ENCODE data around the gene RNPC3. TPM values are rescaled to one million over a fixed set of nuclear protein-coding genes. Genes with fewer than 3 reads are reported as not detected.
"Not testable (repeated sequence)": the region's sequence is repeated elsewhere in the genome, so short reads cannot be mapped to it uniquely, and the experiment has no call there.

Gene RNPC3
- total and polyA plus RNA-seq, 2 donors = 11.2 to 17.2 TPM

DNA sequence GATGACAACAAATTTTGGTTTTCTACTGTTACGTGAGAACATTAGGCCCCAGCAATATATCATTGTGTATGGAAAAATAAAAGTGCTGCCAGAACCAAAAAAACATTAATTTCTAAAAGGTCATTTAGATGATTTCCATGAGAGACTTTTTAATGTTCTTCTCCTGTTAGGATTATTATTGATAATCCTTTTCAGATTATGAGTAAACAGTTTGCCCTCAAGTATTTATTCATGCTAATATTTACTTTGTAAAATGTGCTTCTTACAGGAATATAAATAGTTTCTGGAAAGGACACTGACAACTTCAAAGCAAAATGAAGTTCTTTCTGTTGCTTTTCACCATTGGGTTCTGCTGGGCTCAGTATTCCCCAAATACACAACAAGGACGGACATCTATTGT lies 45.8 kb downstream of the RNPC3 start, which contains the start of gene AMY2B:
AMY2B (plus strand) TSS at position 301 of the 400 bp plus-strand sequence; CDS start at position 315, 14 bp downstream.
- not testable (repeated sequence) for H3K27ac ChIP-seq (ENCODE audit: low read depth in 1 of 2, low read length in 1 of 2); H3K9me3 ChIP-seq (ENCODE audit: control insufficient read depth in 2 of 2, insufficient read depth in 1 of 2, low read length in 1 of 2); H3K4me1 ChIP-seq (ENCODE audit: control insufficient read depth in 2 of 2, insufficient read depth in 2 of 2, low read length in 2 of 2); H3K4me3 ChIP-seq (ENCODE audit: low read length in 2 of 2); H3K27me3 ChIP-seq (ENCODE audit: control insufficient read depth in 2 of 2, insufficient read depth in 1 of 2, low read length in 1 of 2); H3K36me3 ChIP-seq (ENCODE audit: control insufficient read depth in 2 of 2, insufficient read depth in 2 of 2, low read length in 1 of 2); DNase-seq (ENCODE audit: low read depth in 6 of 9, low spot score in 9 of 9)
- WGBS = 100% methylated on average over 2 of the region's 2 CpGs

DNA sequence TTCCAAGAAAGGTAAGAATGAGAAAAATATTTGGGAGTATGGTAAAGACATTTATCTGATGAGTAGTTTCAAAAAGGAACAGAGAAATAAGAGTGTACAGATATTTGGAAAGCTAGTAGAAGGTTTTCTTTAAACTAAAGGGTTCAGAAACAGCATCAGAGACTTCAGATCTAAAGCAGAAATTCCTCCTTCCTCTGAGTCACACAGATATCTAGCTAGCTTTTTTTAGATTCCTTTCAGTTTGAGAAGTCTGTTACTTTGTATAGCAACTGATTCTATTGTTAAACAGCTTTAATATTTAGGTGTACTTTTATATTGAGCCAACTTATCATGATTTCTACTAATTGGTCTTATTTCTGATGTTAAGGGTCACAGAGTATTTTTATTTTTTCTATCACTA lies 50.6 kb downstream of the RNPC3 start:
- no peak for DNase-seq (ENCODE audit: low read depth in 6 of 9, low spot score in 9 of 9)
- Histone ChIP-seq H3K27ac (ENCODE audit: low read depth in 1 of 2, low read length in 1 of 2) (no peak overlapping the region), H3K9me3 (ENCODE audit: control insufficient read depth in 2 of 2, insufficient read depth in 1 of 2, low read length in 1 of 2) (no peaks in the 10 kb centered on the region), H3K27me3 (ENCODE audit: control insufficient read depth in 2 of 2, insufficient read depth in 1 of 2, low read length in 1 of 2) (no peaks in the 10 kb centered on the region), H3K4me3 (ENCODE audit: low read length in 2 of 2) (no peak overlapping the region), H3K4me1 (ENCODE audit: control insufficient read depth in 2 of 2, insufficient read depth in 2 of 2, low read length in 2 of 2) (no peaks in the 10 kb centered on the region), H3K36me3 (ENCODE audit: control insufficient read depth in 2 of 2, insufficient read depth in 2 of 2, low read length in 1 of 2) (no peaks in the 10 kb centered on the region)

DNA sequence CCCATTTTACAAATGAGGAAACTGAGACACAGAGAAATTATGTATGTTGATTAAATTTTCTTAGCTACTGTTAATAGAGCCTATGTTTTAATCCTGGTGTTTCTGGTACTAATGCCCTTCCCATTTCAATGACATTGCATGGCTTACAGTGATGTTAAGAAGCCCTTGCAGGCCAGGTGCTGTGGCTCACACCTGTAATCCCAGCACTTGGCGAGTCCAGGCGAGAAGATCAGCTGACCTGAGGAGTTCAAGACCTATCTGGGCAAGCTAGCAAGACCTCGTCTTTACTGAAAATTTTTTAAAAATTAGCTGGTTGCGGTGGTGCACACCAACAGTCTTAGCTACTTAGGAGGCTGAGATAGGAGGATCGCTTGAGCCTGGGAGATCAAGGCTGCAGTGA lies 51.3 kb downstream of the RNPC3 start:
- H3K27me3 ChIP-seq (ENCODE audit: control insufficient read depth in 2 of 2, insufficient read depth in 1 of 2, low read length in 1 of 2); H3K4me1 ChIP-seq (ENCODE audit: control insufficient read depth in 2 of 2, insufficient read depth in 2 of 2, low read length in 2 of 2); H3K4me3 ChIP-seq (ENCODE audit: low read length in 2 of 2); H3K9me3 ChIP-seq (ENCODE audit: control insufficient read depth in 2 of 2, insufficient read depth in 1 of 2, low read length in 1 of 2); H3K36me3 ChIP-seq (ENCODE audit: control insufficient read depth in 2 of 2, insufficient read depth in 2 of 2, low read length in 1 of 2); DNase-seq (ENCODE audit: low read depth in 6 of 9, low spot score in 9 of 9); H3K27ac ChIP-seq (ENCODE audit: low read depth in 1 of 2, low read length in 1 of 2): not testable (repeated sequence)
- 99% methylated on average over 4 of the region's 5 CpGs for WGBS

DNA sequence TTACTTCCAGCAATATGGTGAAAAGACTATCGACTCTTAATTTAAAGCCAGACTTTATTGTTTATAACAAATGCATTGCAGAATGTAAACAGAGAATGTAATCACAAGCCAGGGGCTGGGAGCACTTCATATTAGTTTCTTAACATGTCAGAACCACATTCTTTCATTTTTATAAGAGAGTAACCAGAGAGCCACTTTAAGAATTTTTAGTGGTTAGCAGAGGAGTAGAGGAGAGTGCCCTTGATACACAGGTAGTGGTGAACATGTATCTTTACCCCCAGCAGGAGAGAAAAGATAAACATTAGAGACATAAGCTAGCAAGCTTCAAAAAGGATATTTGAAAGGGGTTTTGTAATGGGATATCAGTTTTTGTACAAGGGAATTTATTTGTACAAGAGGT lies 57.0 kb downstream of the RNPC3 start:
- Histone ChIP-seq H3K4me1 (ENCODE audit: control insufficient read depth in 2 of 2, insufficient read depth in 2 of 2, low read length in 2 of 2) (no peaks in the 10 kb centered on the region), H3K9me3 (ENCODE audit: control insufficient read depth in 2 of 2, insufficient read depth in 1 of 2, low read length in 1 of 2) (peaks cover 0 to 3% of the 10 kb centered on the region in 2 donors), H3K27me3 (ENCODE audit: control insufficient read depth in 2 of 2, insufficient read depth in 1 of 2, low read length in 1 of 2) (no peaks in the 10 kb centered on the region), H3K4me3 (ENCODE audit: low read length in 2 of 2) (no peak overlapping the region), H3K36me3 (ENCODE audit: control insufficient read depth in 2 of 2, insufficient read depth in 2 of 2, low read length in 1 of 2) (no peaks in the 10 kb centered on the region), H3K27ac (ENCODE audit: low read depth in 1 of 2, low read length in 1 of 2) (no peak overlapping the region)
- 99% methylated on average over 1 of the region's 1 CpG for WGBS
- DNase-seq (ENCODE audit: low read depth in 6 of 9, low spot score in 9 of 9) = no peak

DNA sequence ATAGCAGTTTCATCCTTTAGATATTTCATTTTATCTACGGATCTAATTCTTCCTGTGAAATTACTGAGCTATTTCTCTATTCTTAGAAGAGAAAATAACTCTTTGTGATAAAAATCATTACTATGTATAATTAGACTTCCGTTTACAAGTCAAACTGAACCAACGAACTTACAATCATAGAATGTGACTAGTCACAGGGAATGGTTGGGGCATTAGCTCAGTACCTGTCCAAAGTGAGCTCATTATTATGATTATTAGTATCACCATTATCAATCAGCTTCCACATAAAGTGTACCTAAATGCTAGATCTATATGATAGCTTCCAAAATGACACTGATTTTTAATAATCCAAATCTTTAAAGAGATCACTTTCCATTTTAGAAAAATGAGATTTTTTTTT lies 58.4 kb downstream of the RNPC3 start:
- no peak overlapping the region for H3K4me3 ChIP-seq (ENCODE audit: low read length in 2 of 2)
- no peak overlapping the region for H3K27ac ChIP-seq (ENCODE audit: low read depth in 1 of 2, low read length in 1 of 2)
- H3K27me3 ChIP-seq (ENCODE audit: control insufficient read depth in 2 of 2, insufficient read depth in 1 of 2, low read length in 1 of 2) = no peaks in the 10 kb centered on the region
- DNase-seq (ENCODE audit: low read depth in 6 of 9, low spot score in 9 of 9) = no peak
- WGBS = 95% methylated on average over 3 of the region's 3 CpGs
- H3K36me3 ChIP-seq (ENCODE audit: control insufficient read depth in 2 of 2, insufficient read depth in 2 of 2, low read length in 1 of 2) = no peaks in the 10 kb centered on the region
- H3K4me1 ChIP-seq (ENCODE audit: control insufficient read depth in 2 of 2, insufficient read depth in 2 of 2, low read length in 2 of 2) = no peaks in the 10 kb centered on the region
- H3K9me3 ChIP-seq (ENCODE audit: control insufficient read depth in 2 of 2, insufficient read depth in 1 of 2, low read length in 1 of 2) = peaks cover 0 to 11% of the 10 kb centered on the region in 2 donors

DNA sequence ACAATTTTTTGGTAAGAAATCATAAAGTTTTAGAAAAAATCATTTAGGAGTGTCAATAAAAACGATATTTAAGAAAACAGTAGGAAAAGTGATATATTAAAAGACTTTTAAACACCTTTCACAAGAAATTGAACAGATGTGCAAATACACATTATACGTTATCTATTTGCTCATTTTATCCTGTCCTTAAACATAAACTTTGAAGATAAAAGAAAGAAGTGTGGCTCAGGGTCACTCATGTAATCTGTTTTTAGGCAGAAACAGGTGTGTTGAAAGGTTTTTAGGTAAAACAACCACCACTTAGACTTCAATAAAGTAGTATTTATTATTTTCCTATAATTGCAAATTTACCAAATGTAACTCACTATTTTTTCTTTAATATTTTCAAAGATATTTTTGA lies 59.0 kb downstream of the RNPC3 start:
- no peak for DNase-seq (ENCODE audit: low read depth in 6 of 9, low spot score in 9 of 9)
- peaks cover 0 to 11% of the 10 kb centered on the region in 2 donors for H3K9me3 ChIP-seq (ENCODE audit: control insufficient read depth in 2 of 2, insufficient read depth in 1 of 2, low read length in 1 of 2)
- no peak overlapping the region for H3K4me3 ChIP-seq (ENCODE audit: low read length in 2 of 2)
- no peaks in the 10 kb centered on the region for H3K27me3 ChIP-seq (ENCODE audit: control insufficient read depth in 2 of 2, insufficient read depth in 1 of 2, low read length in 1 of 2)
- 91% methylated on average over 2 of the region's 2 CpGs for WGBS
- no peaks in the 10 kb centered on the region for H3K36me3 ChIP-seq (ENCODE audit: control insufficient read depth in 2 of 2, insufficient read depth in 2 of 2, low read length in 1 of 2)
- no peaks in the 10 kb centered on the region for H3K4me1 ChIP-seq (ENCODE audit: control insufficient read depth in 2 of 2, insufficient read depth in 2 of 2, low read length in 2 of 2)
- H3K27ac ChIP-seq (ENCODE audit: low read depth in 1 of 2, low read length in 1 of 2) = no peak overlapping the region

DNA sequence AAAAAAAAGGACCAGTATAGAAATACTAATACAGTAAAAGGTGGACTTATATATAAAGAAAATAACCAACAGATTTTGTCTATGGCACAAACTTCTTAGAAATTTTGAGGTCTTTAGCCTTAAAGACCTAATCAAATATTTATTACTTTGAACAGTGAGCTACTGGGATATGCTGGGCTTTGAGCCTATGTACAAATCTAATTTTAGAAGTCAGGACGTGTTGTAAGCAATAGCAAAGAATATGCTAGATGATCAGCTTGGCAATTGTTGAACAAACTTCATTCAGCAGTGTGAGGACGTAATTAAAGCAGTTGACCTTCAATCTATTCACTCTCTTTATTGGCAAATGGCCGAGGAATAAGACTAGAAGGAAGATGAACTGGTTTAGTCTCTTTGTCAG lies 77.2 kb downstream of the RNPC3 start:
- no CpG with 5 or more reads among the region's 3 CpGs for WGBS
- not testable (repeated sequence) for H3K27me3 ChIP-seq (ENCODE audit: control insufficient read depth in 2 of 2, insufficient read depth in 1 of 2, low read length in 1 of 2); H3K9me3 ChIP-seq (ENCODE audit: control insufficient read depth in 2 of 2, insufficient read depth in 1 of 2, low read length in 1 of 2); H3K27ac ChIP-seq (ENCODE audit: low read depth in 1 of 2, low read length in 1 of 2); H3K4me3 ChIP-seq (ENCODE audit: low read length in 2 of 2); H3K36me3 ChIP-seq (ENCODE audit: control insufficient read depth in 2 of 2, insufficient read depth in 2 of 2, low read length in 1 of 2); DNase-seq (ENCODE audit: low read depth in 6 of 9, low spot score in 9 of 9); H3K4me1 ChIP-seq (ENCODE audit: control insufficient read depth in 2 of 2, insufficient read depth in 2 of 2, low read length in 2 of 2)

Other genes starting within 250 kb of the RNPC3 start
- 12.5 TPM for gene AMY2B, start 45.9 kb downstream of the RNPC3 start, total RNA-seq
- 83.9 TPM for gene AMY2B, start 45.9 kb downstream of the RNPC3 start, polyA plus RNA-seq
- not detected for gene AMY2A, start 91.7 kb downstream of the RNPC3 start, total RNA-seq
- 0.34 TPM for gene AMY2A, start 91.7 kb downstream of the RNPC3 start, polyA plus RNA-seq
- gene AMY1A, start 130.1 kb downstream of the RNPC3 start, total RNA-seq = 0.05 TPM
- gene AMY1A, start 130.1 kb downstream of the RNPC3 start, polyA plus RNA-seq = 1.9 TPM
- gene AMY1B, start 170.5 kb downstream of the RNPC3 start, total RNA-seq = 0.14 TPM
- gene AMY1B, start 170.5 kb downstream of the RNPC3 start, polyA plus RNA-seq = 1.2 TPM
- 2.5 TPM for gene AMY1C, start 224.2 kb downstream of the RNPC3 start, total RNA-seq
- 15.1 TPM for gene AMY1C, start 224.2 kb downstream of the RNPC3 start, polyA plus RNA-seq